DMS 273 (cell line): ENCODE data around the gene DOP1A.

Experiments
- DNase-seq: peaks from one replicate; lab custom pipeline; 2025; ENCODE audit not compliant: unreplicated experiment; lab: John Stamatoyannopoulos, UW

The DOP1A gene

GRCh38 chr6:83071023-83071422 lies 3.6 kb downstream of the DOP1A start:
- no peak for DNase-seq

GRCh38 chr6:83071707-83072106 lies 4.2 kb downstream of the DOP1A start:
- DNase-seq = no peak

GRCh38 chr6:83072726-83073125 lies 5.3 kb downstream of the DOP1A start:
- no peak for DNase-seq

GRCh38 chr6:83073615-83074014 lies 6.1 kb downstream of the DOP1A start:
- no peak for DNase-seq

- DNase-seq = no peak
Measured at GRCh38 chr6:83083476-83083875, 16.0 kb downstream of the DOP1A start.

- no peak for DNase-seq
Measured at GRCh38 chr6:83086751-83087150, 19.3 kb downstream of the DOP1A start.

GRCh38 chr6:83092756-83093399 lies 25.4 kb downstream of the DOP1A start:
- DNase-seq = no peak

- no peak for DNase-seq
Measured at GRCh38 chr6:83096791-83097190, 29.3 kb downstream of the DOP1A start.

- no peak for DNase-seq
Measured at GRCh38 chr6:83097204-83097603, 29.7 kb downstream of the DOP1A start.

GRCh38 chr6:83097675-83098074 lies 30.2 kb downstream of the DOP1A start:
- DNase-seq = no peak

- DNase-seq = no peak
Measured at GRCh38 chr6:83098589-83098988, 31.1 kb downstream of the DOP1A start.

- DNase-seq = no peak
Measured at GRCh38 chr6:83108378-83108777, 40.9 kb downstream of the DOP1A start.

GRCh38 chr6:83113258-83113657 lies 45.8 kb downstream of the DOP1A start:
- DNase-seq = no peak

GRCh38 chr6:83114164-83114563 lies 46.7 kb downstream of the DOP1A start:
- no peak for DNase-seq

GRCh38 chr6:83117802-83118201 lies 50.3 kb downstream of the DOP1A start:
- DNase-seq = no peak

- no peak for DNase-seq
Measured at GRCh38 chr6:83119742-83120300, 52.4 kb downstream of the DOP1A start.

GRCh38 chr6:83124553-83124952 lies 57.1 kb downstream of the DOP1A start:
- DNase-seq = no peak

GRCh38 chr6:83125425-83125824 lies 58.0 kb downstream of the DOP1A start:
- no peak for DNase-seq

- DNase-seq = no peak
Measured at GRCh38 chr6:83126223-83126622, 58.8 kb downstream of the DOP1A start.

- DNase-seq = no peak
Measured at GRCh38 chr6:83126807-83127206, 59.3 kb downstream of the DOP1A start.

GRCh38 chr6:83127258-83127657 lies 59.8 kb downstream of the DOP1A start:
- DNase-seq = no peak

- no peak for DNase-seq
Measured at GRCh38 chr6:83127976-83128375, 60.5 kb downstream of the DOP1A start.

GRCh38 chr6:83132121-83132520 lies 64.7 kb downstream of the DOP1A start:
- no peak for DNase-seq
